ENCODE data around the gene FAM13B. TPM values are rescaled to one million over a fixed set of nuclear protein-coding genes. Genes with fewer than 3 reads are reported as not detected.

Gene FAM13B
- total RNA-seq, 4 donors from 2014 or later: 3.4 to 7.9 (median 4.1) TPM

- Histone ChIP-seq H3K4me3 (no peak overlapping the region), H3K36me3 (peaks cover 0 to 2% of the 10 kb centered on the region in 2 donors), H3K27ac (no peak overlapping the region), H3K9me3 (no peaks in the 10 kb centered on the region), H3K4me1 (peaks cover 0 to 6% of the 10 kb centered on the region in 2 donors), H3K27me3 (no peaks in the 10 kb centered on the region)
- no peak for DNase-seq
- ATAC-seq: no peak
- intact Hi-C loops (cut with DNase I; ENCODE audit: low total_unique reads) (no loop called here), in situ Hi-C loops (cut with MboI; ENCODE audit: low sequenced_read_pairs in 4 of 4) (no loop called here)
- no peak for TF ChIP-seq CTCF (IDR thresholded peaks at IDR 0.05 in 4 of 5, conservative IDR thresholded peaks at IDR 0.05 in 1 of 5)
Measured at GRCh38 chr5:137933491-137933911, 99.4 kb downstream of the FAM13B start.

- in situ Hi-C loops (cut with MboI; ENCODE audit: low sequenced_read_pairs in 4 of 4): no loop called here
- TF ChIP-seq CTCF (IDR thresholded peaks at IDR 0.05 in 4 of 5, conservative IDR thresholded peaks at IDR 0.05 in 1 of 5) (no peak), POLR2A (IDR thresholded peaks at IDR 0.05) (no peak)
- Histone ChIP-seq H3K4me1 (peaks cover 0 to 6% of the 10 kb centered on the region in 2 donors), H3K27me3 (no peaks in the 10 kb centered on the region), H3K4me3 (no peak overlapping the region), H3K9me3 (no peaks in the 10 kb centered on the region), H3K27ac (no peak overlapping the region), H3K36me3 (peaks cover 0 to 3% of the 10 kb centered on the region in 2 donors)
- no peak for DNase-seq
- intact Hi-C loops (cut with DNase I; ENCODE audit: low total_unique reads): no loop called here
- ATAC-seq: no peak
Measured at GRCh38 chr5:137932800-137933199, 100.1 kb downstream of the FAM13B start.

- DNase-seq: no peak
- in situ Hi-C loops (cut with MboI; ENCODE audit: low sequenced_read_pairs in 4 of 4) (no loop called here), intact Hi-C loops (cut with DNase I; ENCODE audit: low total_unique reads) (no loop called here)
- Histone ChIP-seq H3K9me3 (no peaks in the 10 kb centered on the region), H3K4me1 (no peaks in the 10 kb centered on the region), H3K27me3 (no peaks in the 10 kb centered on the region), H3K36me3 (peaks cover 0 to 10% of the 10 kb centered on the region in 2 donors), H3K27ac (no peak overlapping the region), H3K4me3 (no peak overlapping the region)
- no peak for ATAC-seq
- no peak for TF ChIP-seq POLR2A (IDR thresholded peaks at IDR 0.05)
- no peak for TF ChIP-seq CTCF (IDR thresholded peaks at IDR 0.05 in 4 of 5, conservative IDR thresholded peaks at IDR 0.05 in 1 of 5)
Measured at GRCh38 chr5:137923856-137924255, 109.0 kb downstream of the FAM13B start.

- intact Hi-C loops (cut with DNase I; ENCODE audit: low total_unique reads): no loop called here
- TF ChIP-seq POLR2A (IDR thresholded peaks at IDR 0.05): no peak
- no peak for TF ChIP-seq CTCF (IDR thresholded peaks at IDR 0.05 in 4 of 5, conservative IDR thresholded peaks at IDR 0.05 in 1 of 5)
- no peaks in the 10 kb centered on the region for H3K9me3 ChIP-seq
Measured at GRCh38 chr5:137921931-137922330, 110.9 kb downstream of the FAM13B start.

GRCh38 chr5:137916923-137917322 is 116.0 kb downstream of the FAM13B start:
- ATAC-seq (no peak), DNase-seq (no peak)
- H3K27ac ChIP-seq: no peak overlapping the region
- no peaks in the 10 kb centered on the region for H3K9me3 ChIP-seq
- TF ChIP-seq POLR2A (IDR thresholded peaks at IDR 0.05) (no peak), CTCF (IDR thresholded peaks at IDR 0.05 in 4 of 5, conservative IDR thresholded peaks at IDR 0.05 in 1 of 5) (no peak)
- no peaks in the 10 kb centered on the region for H3K36me3 ChIP-seq
- no peak overlapping the region for H3K4me3 ChIP-seq
- no peaks in the 10 kb centered on the region for H3K4me1 ChIP-seq
- in situ Hi-C loops (cut with MboI; ENCODE audit: low sequenced_read_pairs in 4 of 4): no loop called here
- intact Hi-C loops (cut with DNase I; ENCODE audit: low total_unique reads): no loop called here
- no peaks in the 10 kb centered on the region for H3K27me3 ChIP-seq

More at GRCh38 chr5:137921931-137922330, 110.9 kb downstream of the FAM13B start:
- Histone ChIP-seq H3K27ac (no peak overlapping the region), H3K4me1 (no peaks in the 10 kb centered on the region), H3K27me3 (no peaks in the 10 kb centered on the region), H3K4me3 (no peak overlapping the region), H3K36me3 (no peaks in the 10 kb centered on the region)
- no peak for DNase-seq
- ATAC-seq: no peak
- in situ Hi-C loops (cut with MboI; ENCODE audit: low sequenced_read_pairs in 4 of 4): no loop called here
